NB4 (cell line): ENCODE measurements around the gene TOR2A.

Experiments used
- MYC ChIP-seq: IDR thresholded peaks from 2 replicates; pipeline ENCODE4 v1.6.1; 2011; ENCODE audit warnings: low read depth, low read length
- POLR2A ChIP-seq: IDR thresholded peaks from 2 replicates; pipeline ENCODE4 v1.6.1; 2011; ENCODE audit warnings: mild to moderate bottlenecking; ENCODE audit not compliant: insufficient read length; ENCODE audit errors: extremely low read depth
- TF ChIP-seq, protein P1 (sequence below): IDR thresholded peaks from one replicate; pipeline ENCODE4 v1.5.1; 2012; ENCODE audit warnings: low read depth, low read length
- TF ChIP-seq, protein P2 (sequence below): IDR thresholded peaks from 2 replicates; pipeline ENCODE4 v1.6.1; 2011; ENCODE audit warnings: low read depth, low read length

DNA sequence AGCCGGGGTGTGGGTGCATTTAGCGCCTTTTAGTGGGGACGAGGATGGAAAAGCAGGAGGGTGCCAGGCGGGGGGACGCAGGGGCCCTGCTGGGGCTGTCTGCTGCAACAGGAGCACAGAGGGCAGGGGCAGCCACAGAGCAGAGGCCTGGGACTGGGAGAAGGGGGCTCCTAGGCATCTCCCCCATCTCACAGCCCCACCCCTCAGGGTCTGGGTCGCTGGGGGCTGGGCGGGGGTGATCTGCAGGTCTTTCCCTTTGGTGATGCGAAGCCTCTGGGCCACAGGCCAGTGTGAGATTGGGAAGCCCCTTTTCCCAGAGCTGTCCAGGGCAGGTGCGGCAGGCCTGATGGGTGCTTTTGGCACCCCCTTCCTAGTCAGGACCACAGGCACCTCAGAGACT is 4.8 kb downstream of the TOR2A start:
- TF ChIP-seq POLR2A (no peak), MYC (no peak)
- TF ChIP-seq, protein P1, sequence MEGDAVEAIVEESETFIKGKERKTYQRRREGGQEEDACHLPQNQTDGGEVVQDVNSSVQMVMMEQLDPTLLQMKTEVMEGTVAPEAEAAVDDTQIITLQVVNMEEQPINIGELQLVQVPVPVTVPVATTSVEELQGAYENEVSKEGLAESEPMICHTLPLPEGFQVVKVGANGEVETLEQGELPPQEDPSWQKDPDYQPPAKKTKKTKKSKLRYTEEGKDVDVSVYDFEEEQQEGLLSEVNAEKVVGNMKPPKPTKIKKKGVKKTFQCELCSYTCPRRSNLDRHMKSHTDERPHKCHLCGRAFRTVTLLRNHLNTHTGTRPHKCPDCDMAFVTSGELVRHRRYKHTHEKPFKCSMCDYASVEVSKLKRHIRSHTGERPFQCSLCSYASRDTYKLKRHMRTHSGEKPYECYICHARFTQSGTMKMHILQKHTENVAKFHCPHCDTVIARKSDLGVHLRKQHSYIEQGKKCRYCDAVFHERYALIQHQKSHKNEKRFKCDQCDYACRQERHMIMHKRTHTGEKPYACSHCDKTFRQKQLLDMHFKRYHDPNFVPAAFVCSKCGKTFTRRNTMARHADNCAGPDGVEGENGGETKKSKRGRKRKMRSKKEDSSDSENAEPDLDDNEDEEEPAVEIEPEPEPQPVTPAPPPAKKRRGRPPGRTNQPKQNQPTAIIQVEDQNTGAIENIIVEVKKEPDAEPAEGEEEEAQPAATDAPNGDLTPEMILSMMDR = no peak
- TF ChIP-seq, protein P2, sequence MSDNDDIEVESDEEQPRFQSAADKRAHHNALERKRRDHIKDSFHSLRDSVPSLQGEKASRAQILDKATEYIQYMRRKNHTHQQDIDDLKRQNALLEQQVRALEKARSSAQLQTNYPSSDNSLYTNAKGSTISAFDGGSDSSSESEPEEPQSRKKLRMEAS = no peak
